Memory B cell (primary cell): ENCODE data around the gene HCFC2.

Source experiments
- ATAC-seq: fragments of 150-1000 bp; cut with Tn5 transposase; 2 replicates; pipeline ENCODE4 v1.10.0; 2021; ENCODE audit warnings: low read depth, mild to moderate bottlenecking, moderate library complexity
- DNase-seq, 2 donors: peaks; one replicate each; pipeline ENCODE4 v3.0.0; 2022; ENCODE audit warnings: low spot score in 2 of 2
- H3K27ac Mint-ChIP-seq: one replicate; pipeline ENCODE4 v1.8.0; 2022; ENCODE audit warnings: mild to moderate bottlenecking, moderate library complexity, mixed read lengths
- H3K27me3 Mint-ChIP-seq: one replicate; pipeline ENCODE4 v1.8.0; 2022; ENCODE audit warnings: mixed read lengths
- H3K36me3 Mint-ChIP-seq: one replicate; pipeline ENCODE4 v1.8.0; 2022; ENCODE audit warnings: mild to moderate bottlenecking, mixed read lengths
- H3K4me1 Mint-ChIP-seq: one replicate; pipeline ENCODE4 v1.8.0; 2022; ENCODE audit warnings: mixed read lengths
- H3K4me3 Mint-ChIP-seq: one replicate; pipeline ENCODE4 v1.8.0; 2022; ENCODE audit warnings: mild to moderate bottlenecking, moderate library complexity, mixed read lengths
- H3K9me3 Mint-ChIP-seq: one replicate; pipeline ENCODE4 v1.8.0; 2022; ENCODE audit warnings: mixed read lengths

Gene HCFC2

DNA sequence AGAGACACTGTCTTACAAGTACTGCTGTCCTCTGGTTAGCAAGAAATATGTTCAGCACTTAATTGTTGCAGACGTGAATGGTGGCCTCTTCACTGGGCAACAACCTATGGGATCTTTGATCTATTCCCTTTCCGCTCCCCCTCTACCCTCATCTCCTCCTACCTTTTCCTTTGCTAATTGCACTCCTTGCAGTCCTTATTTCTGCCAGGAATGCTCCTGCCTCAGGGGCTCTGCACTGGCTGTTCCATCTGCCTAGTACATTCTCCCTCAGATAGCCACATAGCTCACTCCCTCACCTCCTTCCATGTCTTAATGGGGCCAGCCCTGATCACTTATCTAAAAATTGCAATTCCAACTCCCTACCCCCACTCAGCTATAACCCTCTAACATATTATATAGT lies 78.2 kb downstream of the HCFC2 start:
- Mint-ChIP-seq H3K4me1 (no peaks in the 10 kb centered on the region), H3K27me3 (peaks cover 4% of the 10 kb centered on the region), H3K9me3 (peaks cover 2% of the 10 kb centered on the region), H3K36me3 (no peaks in the 10 kb centered on the region), H3K4me3 (no peak overlapping the region), H3K27ac (no peak overlapping the region)
- no peak for DNase-seq
- no peak for ATAC-seq

DNA sequence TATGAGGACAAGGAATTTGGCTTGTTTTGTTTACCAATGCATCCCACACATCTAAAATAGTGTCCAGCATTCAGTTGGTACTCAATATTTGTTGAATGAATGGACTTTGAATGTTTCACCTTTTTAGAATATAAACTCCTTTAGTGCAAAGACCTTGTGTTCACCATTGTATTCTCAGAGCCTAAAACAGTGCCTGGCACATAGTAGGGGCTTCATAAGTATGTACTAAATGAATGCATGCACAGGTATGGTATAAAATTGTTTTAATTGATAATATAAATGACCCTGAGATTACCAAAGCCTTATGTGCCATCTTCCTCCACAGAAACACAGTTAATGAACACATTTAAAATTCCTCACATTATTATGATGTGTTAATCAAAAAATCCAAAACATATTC lies 78.7 kb downstream of the HCFC2 start:
- ATAC-seq (no peak), DNase-seq (no peak)
- no peak overlapping the region for H3K27ac Mint-ChIP-seq
- H3K4me3 Mint-ChIP-seq: no peak overlapping the region
- peaks cover 2% of the 10 kb centered on the region for H3K9me3 Mint-ChIP-seq
- peaks cover 4% of the 10 kb centered on the region for H3K27me3 Mint-ChIP-seq
- no peaks in the 10 kb centered on the region for H3K36me3 Mint-ChIP-seq
- no peaks in the 10 kb centered on the region for H3K4me1 Mint-ChIP-seq

- no peaks in the 10 kb centered on the region for H3K4me1 Mint-ChIP-seq
- ATAC-seq (no peak), DNase-seq (no peak)
- peaks cover 2% of the 10 kb centered on the region for H3K9me3 Mint-ChIP-seq
- H3K4me3 Mint-ChIP-seq: no peak overlapping the region
- peaks cover 7% of the 10 kb centered on the region for H3K27me3 Mint-ChIP-seq
- H3K36me3 Mint-ChIP-seq: no peaks in the 10 kb centered on the region
- H3K27ac Mint-ChIP-seq: no peak overlapping the region
Observed at GRCh38 chr12:104143918-104144317, 79.6 kb downstream of the HCFC2 start.

- peaks cover 9% of the 10 kb centered on the region for H3K27me3 Mint-ChIP-seq
- H3K27ac Mint-ChIP-seq: no peak overlapping the region
- DNase-seq (no peak), ATAC-seq (no peak)
- H3K9me3 Mint-ChIP-seq: peaks cover 2% of the 10 kb centered on the region
- no peaks in the 10 kb centered on the region for H3K36me3 Mint-ChIP-seq
- no peak overlapping the region for H3K4me3 Mint-ChIP-seq
- H3K4me1 Mint-ChIP-seq: no peaks in the 10 kb centered on the region
Observed at GRCh38 chr12:104147346-104147745, 83.0 kb downstream of the HCFC2 start.

- Mint-ChIP-seq H3K4me1 (peaks cover 6% of the 10 kb centered on the region), H3K27me3 (peaks cover 7% of the 10 kb centered on the region), H3K27ac (no peak overlapping the region), H3K36me3 (no peaks in the 10 kb centered on the region), H3K4me3 (no peak overlapping the region), H3K9me3 (no peaks in the 10 kb centered on the region)
- DNase-seq: no peak
- no peak for ATAC-seq
Observed at GRCh38 chr12:104150416-104150815, 86.1 kb downstream of the HCFC2 start.

DNA sequence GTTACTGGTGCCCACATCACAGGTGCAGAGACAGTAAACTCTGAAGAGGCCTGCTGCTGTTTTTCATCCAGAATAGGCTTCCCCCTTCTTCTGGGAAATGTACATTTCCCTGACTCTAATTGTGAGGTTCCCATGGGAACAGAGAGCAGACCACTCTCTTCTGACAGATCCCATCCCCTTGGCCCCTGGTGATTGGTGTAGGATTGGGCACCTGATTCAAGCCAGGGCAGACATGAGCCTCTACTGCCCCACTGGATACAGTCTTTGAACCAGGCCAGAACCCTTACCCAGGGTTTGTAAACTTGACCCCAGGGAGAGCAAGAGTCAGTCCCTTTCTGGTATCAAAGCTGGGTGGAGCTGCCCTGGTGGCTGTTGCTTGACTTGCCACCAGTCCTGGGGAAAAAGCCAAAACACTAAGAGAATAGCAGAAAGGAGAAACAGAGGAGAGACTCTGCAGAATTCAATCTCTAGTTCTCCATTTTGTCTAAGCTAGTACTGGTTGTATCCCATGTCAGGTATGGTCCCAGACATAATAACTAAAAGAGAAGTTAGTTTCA lies 88.4 kb downstream of the HCFC2 start:
- no peak overlapping the region for H3K27ac Mint-ChIP-seq
- no peaks in the 10 kb centered on the region for H3K36me3 Mint-ChIP-seq
- DNase-seq (no peak), ATAC-seq (no peak)
- peaks cover 6% of the 10 kb centered on the region for H3K4me1 Mint-ChIP-seq
- H3K27me3 Mint-ChIP-seq: peaks cover 6% of the 10 kb centered on the region
- H3K4me3 Mint-ChIP-seq: no peak overlapping the region
- H3K9me3 Mint-ChIP-seq: no peaks in the 10 kb centered on the region

DNA sequence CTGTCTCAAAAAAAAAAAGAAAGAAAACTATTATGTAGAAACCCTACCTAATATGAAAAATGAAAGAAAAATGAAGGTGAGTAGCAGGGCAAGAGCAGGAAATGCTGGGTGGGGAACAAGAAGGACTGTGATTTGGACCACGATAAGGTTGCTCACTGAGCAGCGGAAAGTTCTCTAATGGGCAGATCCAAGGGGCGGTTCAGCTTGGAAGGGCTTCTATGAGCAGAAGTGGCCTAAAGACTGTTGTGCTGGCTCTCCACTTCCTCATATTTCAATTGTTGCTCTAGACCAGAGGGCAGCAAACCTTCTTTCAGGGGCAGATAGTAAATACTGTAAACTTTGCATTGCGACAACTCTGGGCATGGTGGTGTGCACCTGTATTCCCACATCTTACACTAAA lies 90.0 kb downstream of the HCFC2 start:
- Mint-ChIP-seq H3K9me3 (no peaks in the 10 kb centered on the region), H3K36me3 (no peaks in the 10 kb centered on the region), H3K27me3 (peaks cover 1% of the 10 kb centered on the region), H3K4me3 (no peak overlapping the region), H3K4me1 (peaks cover 6% of the 10 kb centered on the region), H3K27ac (no peak overlapping the region)
- DNase-seq (no peak), ATAC-seq (peak; percentile 71)

- H3K27ac Mint-ChIP-seq: no peak overlapping the region
- peaks cover 6% of the 10 kb centered on the region for H3K4me1 Mint-ChIP-seq
- DNase-seq (no peak), ATAC-seq (no peak)
- no peaks in the 10 kb centered on the region for H3K27me3 Mint-ChIP-seq
- H3K36me3 Mint-ChIP-seq: no peaks in the 10 kb centered on the region
- H3K9me3 Mint-ChIP-seq: no peaks in the 10 kb centered on the region
- no peak overlapping the region for H3K4me3 Mint-ChIP-seq
Observed at GRCh38 chr12:104154806-104155205, 90.5 kb downstream of the HCFC2 start.
